ENCODE measurements around the gene SURF1. TPM values are rescaled to one million over a fixed set of nuclear protein-coding genes. Genes with fewer than 3 reads are reported as not detected.

Gene SURF1
- total RNA-seq, 6 experiments from 2014 or later, result 25.3 to 29.1 (median 26.8) TPM

GRCh38 chr9:133346021-133346785 lies 10.1 kb downstream of the SURF1 start:
- Mint-ChIP-seq H3K36me3 (ENCODE audit: low read depth) (peaks cover 33% of the 10 kb centered on the region), H3K27ac (peak overlapping the region; percentile 83), H3K4me3 (peak overlapping the region; percentile 99), H3K27me3 (ENCODE audit: insufficient read depth) (peaks cover 14% of the 10 kb centered on the region), H3K9me3 (peaks cover 8% of the 10 kb centered on the region; the same call in 1 of the 2 replicates), H3K4me1 (ENCODE audit: low read depth) (peaks cover 28% of the 10 kb centered on the region)
- TF ChIP-seq CTCF (IDR thresholded peaks at IDR 0.05), result no peak
- DNase-seq, result no peak

GRCh38 chr9:133345596-133345995 lies 10.7 kb downstream of the SURF1 start:
- Mint-ChIP-seq H3K9me3 (peaks cover 8% of the 10 kb centered on the region; the same call in 1 of the 2 replicates), H3K27me3 (ENCODE audit: insufficient read depth) (peaks cover 14% of the 10 kb centered on the region), H3K36me3 (ENCODE audit: low read depth) (peaks cover 26% of the 10 kb centered on the region), H3K4me1 (ENCODE audit: low read depth) (peaks cover 28% of the 10 kb centered on the region), H3K27ac (no peak overlapping the region), H3K4me3 (no peak overlapping the region)
- DNase-seq, result no peak
- no peak for TF ChIP-seq CTCF (IDR thresholded peaks at IDR 0.05)

GRCh38 chr9:133344979-133345378 lies 11.3 kb downstream of the SURF1 start:
- no peak for DNase-seq
- Mint-ChIP-seq H3K36me3 (ENCODE audit: low read depth) (peaks cover 20% of the 10 kb centered on the region), H3K4me3 (no peak overlapping the region), H3K27me3 (ENCODE audit: insufficient read depth) (peaks cover 11% of the 10 kb centered on the region), H3K9me3 (peaks cover 8% of the 10 kb centered on the region; the same call in 1 of the 2 replicates), H3K4me1 (ENCODE audit: low read depth) (peaks cover 22% of the 10 kb centered on the region), H3K27ac (no peak overlapping the region)
- no peak for TF ChIP-seq CTCF (IDR thresholded peaks at IDR 0.05)

GRCh38 chr9:133344071-133344470 lies 12.2 kb downstream of the SURF1 start:
- H3K4me3 Mint-ChIP-seq, result no peak overlapping the region
- peaks cover 18% of the 10 kb centered on the region for H3K36me3 Mint-ChIP-seq (ENCODE audit: low read depth)
- no peak for TF ChIP-seq CTCF (IDR thresholded peaks at IDR 0.05)
- no peak overlapping the region for H3K27ac Mint-ChIP-seq
- H3K9me3 Mint-ChIP-seq, result peaks cover 5% of the 10 kb centered on the region; the same call in 1 of the 2 replicates
- H3K4me1 Mint-ChIP-seq (ENCODE audit: low read depth), result peaks cover 13% of the 10 kb centered on the region
- H3K27me3 Mint-ChIP-seq (ENCODE audit: insufficient read depth), result peaks cover 6% of the 10 kb centered on the region
- DNase-seq, result no peak

- no peak overlapping the region for H3K4me3 Mint-ChIP-seq
- no peaks in the 10 kb centered on the region for H3K27me3 Mint-ChIP-seq (ENCODE audit: insufficient read depth)
- DNase-seq, result no peak
- H3K4me1 Mint-ChIP-seq (ENCODE audit: low read depth), result peaks cover 11% of the 10 kb centered on the region
- H3K27ac Mint-ChIP-seq, result no peak overlapping the region
- peaks cover 11% of the 10 kb centered on the region for H3K36me3 Mint-ChIP-seq (ENCODE audit: low read depth)
- TF ChIP-seq CTCF (IDR thresholded peaks at IDR 0.05), result peak; percentile 43; the same call in 1 of the 2 replicates
- no peaks in the 10 kb centered on the region for H3K9me3 Mint-ChIP-seq
Measured at GRCh38 chr9:133342570-133342969, 13.7 kb downstream of the SURF1 start.

Measured in HFFc6 (cell line).